Cardiac fibroblast (primary cell): ENCODE results near the gene IL1RN.

ENCODE experiments used
- DNase-seq, 2 donors: peaks; one replicate each; pipeline versions ENCODE4 v3.0.0 to v3.0.0-alpha.2; 2010; ENCODE audit warnings: low read depth in 2 of 2
- H3K4me3 ChIP-seq, 2 donors: replicated peaks in 1 of 2; 1 replicate in 1 of 2; 2 replicates in 1 of 2; pipeline ENCODE4 v1.5.1; 2011; ENCODE audit warnings: low read depth in 2 of 2, low read length in 2 of 2, mild to moderate bottlenecking in 2 of 2, moderate library complexity in 1 of 2
- TF ChIP-seq, protein P1 (sequence below): IDR thresholded peaks from one replicate; pipeline ENCODE4 v1.5.1; 2011; ENCODE audit warnings: low read depth, mild to moderate bottlenecking, low read length, inconsistent platforms

IL1RN gene

DNA sequence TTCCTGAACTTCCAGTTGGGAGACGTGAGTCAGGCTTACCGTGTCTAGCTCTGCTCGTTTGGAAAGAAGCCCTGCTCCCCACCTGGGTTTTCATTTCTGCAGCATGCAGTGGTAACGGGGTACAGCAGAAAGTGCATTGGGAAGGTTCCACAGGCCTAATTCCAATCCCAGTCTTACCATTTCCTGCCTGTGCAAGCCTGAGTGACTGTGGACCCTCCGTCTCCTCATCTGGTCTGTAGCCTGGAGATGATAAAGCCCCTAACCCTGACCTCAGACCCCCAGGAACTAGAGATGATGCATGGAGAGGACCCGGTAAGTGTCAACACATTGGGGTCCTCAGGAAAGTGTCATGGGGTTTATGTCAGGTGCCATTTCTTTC lies 40.6 kb downstream of the IL1RN start:
- H3K4me3 ChIP-seq = no peak overlapping the region
- TF ChIP-seq, protein P1, sequence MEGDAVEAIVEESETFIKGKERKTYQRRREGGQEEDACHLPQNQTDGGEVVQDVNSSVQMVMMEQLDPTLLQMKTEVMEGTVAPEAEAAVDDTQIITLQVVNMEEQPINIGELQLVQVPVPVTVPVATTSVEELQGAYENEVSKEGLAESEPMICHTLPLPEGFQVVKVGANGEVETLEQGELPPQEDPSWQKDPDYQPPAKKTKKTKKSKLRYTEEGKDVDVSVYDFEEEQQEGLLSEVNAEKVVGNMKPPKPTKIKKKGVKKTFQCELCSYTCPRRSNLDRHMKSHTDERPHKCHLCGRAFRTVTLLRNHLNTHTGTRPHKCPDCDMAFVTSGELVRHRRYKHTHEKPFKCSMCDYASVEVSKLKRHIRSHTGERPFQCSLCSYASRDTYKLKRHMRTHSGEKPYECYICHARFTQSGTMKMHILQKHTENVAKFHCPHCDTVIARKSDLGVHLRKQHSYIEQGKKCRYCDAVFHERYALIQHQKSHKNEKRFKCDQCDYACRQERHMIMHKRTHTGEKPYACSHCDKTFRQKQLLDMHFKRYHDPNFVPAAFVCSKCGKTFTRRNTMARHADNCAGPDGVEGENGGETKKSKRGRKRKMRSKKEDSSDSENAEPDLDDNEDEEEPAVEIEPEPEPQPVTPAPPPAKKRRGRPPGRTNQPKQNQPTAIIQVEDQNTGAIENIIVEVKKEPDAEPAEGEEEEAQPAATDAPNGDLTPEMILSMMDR = no peak
- DNase-seq = no peak

DNA sequence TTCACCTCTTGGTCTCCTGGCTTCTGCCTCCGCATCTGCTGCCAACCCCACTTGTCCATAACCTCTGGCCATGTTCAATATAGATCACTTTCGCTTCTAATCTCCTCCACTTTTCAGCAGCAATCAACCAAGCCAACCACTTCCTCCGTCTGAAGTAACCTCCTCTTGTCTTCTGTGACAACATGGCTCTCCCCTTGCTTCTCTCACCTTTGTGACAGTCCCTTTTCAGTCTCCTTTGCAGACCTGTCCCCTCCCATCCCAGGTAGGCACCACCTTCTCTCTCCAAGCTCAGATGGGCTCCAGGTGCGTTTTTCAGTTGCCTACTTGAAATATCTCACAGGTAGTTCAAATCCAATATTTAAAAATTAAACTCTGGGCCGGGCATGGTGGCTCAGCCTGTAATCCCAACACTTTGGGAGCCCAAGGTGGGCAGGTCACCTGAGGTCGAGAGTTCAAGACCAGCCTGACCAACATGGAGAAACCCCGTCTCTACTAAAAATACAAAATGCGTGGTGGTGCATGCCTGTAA lies 41.7 kb downstream of the IL1RN start:
- TF ChIP-seq, protein P1 = no peak
- H3K4me3 ChIP-seq = no peak overlapping the region
- DNase-seq = no peak

DNA sequence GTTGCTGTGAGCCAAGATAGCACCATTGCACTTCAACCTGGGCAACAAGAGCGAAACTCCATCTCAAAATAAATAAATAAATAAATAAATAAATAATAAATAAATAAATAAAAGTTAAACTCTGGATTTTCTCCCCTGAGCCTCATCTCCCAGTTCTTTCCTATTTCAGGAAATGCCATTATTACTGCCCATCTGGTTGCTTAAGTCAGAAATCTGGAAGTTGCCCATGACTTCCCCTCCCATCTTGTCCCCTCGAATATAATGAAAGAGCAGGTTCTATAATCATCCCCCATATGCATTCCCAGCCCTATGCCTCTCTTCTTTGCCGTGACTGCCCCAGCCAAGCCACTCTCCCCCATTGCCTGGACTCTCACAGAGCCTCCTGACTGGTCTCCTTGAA lies 42.2 kb downstream of the IL1RN start:
- no peak for DNase-seq
- TF ChIP-seq, protein P1 = no peak
- H3K4me3 ChIP-seq = no peak overlapping the region

DNA sequence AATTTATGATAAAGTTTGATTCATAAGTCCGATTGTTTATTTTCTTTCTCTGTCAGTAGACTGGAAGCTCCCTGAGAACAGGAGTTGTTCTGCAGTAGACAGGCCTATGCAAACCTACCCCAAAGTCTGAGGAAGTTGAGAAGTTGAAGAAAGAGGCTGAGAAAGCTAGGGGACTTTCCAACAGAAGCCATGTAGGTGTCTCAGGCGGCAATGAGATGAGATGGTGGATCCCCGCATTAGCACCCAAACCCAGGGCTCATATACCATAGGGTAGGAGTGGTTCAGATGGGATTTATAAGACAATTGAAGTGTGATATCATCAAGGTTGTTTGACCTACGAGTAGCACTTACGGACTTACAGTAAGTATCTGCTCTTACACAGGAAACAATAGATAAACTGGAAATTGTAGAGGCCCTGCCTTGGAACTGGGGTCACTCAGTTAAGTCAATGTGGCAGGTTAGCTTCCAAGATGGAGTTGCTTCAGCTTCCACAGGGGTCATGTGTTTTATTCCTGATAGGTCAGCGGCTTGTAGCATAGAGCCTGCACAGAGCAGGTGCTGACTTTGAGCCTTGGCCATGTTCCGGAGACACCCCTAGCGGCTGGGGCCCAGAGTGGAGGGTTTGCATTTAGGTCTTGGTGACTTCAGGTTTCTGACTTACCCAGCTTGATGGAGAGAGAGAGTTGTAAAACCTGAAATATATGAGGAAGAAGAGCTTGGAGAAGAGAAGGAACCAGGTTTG lies 44.1 kb downstream of the IL1RN start:
- H3K4me3 ChIP-seq = no peak overlapping the region
- TF ChIP-seq, protein P1 = no peak
- DNase-seq = no peak

DNA sequence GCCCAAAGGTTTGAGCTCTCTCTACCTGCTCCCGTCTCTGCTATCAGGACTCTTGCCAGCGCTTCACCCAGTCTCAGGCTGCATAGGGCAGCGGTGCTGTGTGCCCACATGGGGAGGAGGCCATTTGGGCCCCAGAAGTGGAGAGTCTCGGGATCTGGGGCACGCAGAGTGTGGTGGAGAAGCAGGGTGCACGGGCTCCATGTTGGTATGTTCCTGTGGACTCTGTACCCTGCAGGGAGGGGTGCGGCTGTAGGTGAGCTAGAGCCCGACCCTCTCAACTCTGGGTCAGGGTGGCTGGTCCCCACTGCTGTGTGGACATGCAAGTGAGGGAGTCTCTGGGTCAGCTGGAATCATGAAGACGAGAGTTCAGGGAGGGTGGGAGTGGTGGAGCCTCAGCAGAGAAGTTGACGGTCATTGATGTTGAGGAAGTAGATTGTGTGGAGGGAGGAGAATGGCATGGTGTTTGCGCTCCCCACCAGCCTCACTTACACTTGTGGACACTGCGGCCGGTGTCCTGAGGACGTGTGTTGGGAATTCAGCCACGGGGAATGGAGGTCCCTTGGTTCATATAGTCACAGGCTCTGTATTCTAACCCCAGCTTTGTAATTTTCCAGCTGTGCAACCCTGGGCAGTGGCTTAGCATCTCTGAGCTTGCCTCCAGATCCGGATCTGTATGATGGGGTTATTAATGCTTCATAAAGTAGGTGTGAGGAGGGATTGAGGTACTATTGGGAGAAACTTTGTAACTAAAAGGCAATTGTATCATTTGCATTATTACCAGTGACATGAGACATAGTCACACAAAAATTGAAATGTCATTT lies 45.5 kb downstream of the IL1RN start:
- TF ChIP-seq, protein P1 = no peak
- H3K4me3 ChIP-seq = no peak overlapping the region
- no peak for DNase-seq

DNA sequence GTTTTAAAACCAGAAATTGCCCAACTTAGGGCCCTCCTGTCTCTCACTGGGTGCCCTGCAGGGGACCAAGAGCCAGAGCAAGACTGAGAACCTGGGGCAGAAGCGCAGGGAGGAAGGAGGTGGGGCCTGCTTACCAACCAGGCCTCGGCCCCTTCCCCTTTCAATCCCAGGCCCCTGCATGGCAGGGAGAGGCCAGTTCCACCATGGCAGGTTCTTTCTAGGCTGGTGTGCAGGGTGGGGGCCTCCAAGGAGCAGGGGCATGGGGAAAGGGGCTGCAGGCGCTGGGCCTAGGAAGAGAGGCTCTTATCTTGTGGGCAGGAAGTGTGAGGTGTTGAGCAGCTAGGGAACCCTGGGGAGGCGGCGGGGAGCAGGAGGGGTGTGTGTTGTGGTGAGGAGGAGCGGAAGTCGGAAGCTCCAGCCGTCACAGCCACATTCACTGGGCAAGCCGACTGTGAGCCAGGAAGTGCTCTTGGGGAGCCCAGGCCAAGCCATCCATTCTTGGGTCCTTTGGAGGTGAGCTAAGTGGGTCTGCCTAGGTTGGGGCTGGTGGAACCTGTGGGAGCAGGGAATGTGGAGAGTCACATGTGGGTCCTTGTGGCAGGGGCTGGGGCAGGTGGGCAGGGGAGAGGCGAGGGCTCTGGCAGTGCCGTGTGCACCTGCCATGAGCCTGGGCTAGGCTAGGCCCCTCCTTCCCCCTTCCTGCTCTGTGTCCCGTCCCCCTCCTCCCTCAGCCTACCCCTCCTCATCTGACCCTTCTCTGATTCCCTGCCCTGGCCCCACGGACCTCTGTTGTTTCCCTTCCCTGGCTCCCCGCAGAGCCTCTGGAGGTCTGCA lies 46.4 kb downstream of the IL1RN start, which contains the start of gene PSD4:
Gene PSD4, plus strand, starts transcription at position 430 of the 834 bp plus-strand sequence. CDS start 8,486 bp downstream, outside the sequence.
- peak in 1 of 2 donors; percentile 3 for DNase-seq
- TF ChIP-seq, protein P1 = no peak
- no peak within 1 kb of the TSS for H3K4me3 ChIP-seq
